ENCODE measurements around the gene RSL24D1. TPM values are rescaled to one million over a fixed set of nuclear protein-coding genes. Genes with fewer than 3 reads are reported as not detected.

Gene RSL24D1
- total and polyA plus RNA-seq, 9 of the 15 experiments (the other 6 are each of a cell fraction or from before 2014, with no cell fraction given), result 133 to 324 (median 223) TPM

DNA sequence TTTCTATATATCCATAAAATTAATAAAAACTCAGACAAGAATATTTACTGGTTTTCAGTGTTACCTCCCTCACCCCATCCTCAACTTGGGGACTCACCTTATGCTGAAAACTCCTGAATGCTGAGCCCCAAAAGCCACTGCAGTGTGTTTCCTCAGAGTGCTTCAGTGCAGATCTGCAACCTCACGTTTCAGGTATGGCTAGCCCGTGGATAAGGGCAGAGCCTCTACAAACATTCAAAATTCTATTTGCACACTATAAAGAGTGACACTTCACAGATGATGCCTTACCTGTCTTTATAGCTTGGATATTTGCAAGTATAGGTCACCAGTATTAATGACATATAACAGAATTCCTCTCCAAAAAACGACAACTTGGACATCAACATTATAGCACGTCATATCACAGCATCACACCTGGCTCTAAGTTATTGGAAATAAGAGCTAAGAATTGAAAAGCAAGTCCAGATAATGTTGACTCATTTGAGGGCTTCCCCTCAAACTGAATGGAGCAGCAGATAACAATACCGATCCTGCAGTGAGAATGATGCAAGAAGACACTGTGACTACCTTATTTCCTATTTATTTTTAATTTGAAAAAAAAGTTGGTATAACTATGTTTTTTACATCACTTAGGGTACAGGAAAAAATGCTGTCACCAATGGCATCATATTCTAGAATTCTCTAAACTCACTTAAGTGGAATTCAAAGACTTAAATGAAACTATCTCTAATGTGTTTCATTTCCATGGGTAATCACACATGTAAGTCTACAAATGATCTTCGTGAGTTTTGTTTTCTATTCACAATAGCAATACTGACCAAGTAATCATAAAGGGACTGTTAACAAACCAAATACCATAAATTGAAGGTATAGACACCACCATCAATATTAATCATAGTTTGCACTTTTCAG lies 40.7 kb upstream of the RSL24D1 start (continued):
- TF ChIP-seq, protein P1, sequence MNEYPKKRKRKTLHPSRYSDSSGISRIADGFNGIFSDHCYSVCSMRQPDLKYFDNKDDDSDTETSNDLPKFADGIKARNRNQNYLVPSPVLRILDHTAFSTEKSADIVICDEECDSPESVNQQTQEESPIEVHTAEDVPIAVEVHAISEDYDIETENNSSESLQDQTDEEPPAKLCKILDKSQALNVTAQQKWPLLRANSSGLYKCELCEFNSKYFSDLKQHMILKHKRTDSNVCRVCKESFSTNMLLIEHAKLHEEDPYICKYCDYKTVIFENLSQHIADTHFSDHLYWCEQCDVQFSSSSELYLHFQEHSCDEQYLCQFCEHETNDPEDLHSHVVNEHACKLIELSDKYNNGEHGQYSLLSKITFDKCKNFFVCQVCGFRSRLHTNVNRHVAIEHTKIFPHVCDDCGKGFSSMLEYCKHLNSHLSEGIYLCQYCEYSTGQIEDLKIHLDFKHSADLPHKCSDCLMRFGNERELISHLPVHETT (CRISPR knock-in tag; conservative IDR thresholded peaks at IDR 0.05 in 1 of 2, IDR thresholded peaks at IDR 0.05 in 1 of 2), result 0 out of 4 replicates have a peak, but pooled peaks of 1 of the 2 experiments have one; percentile 25
- TF ChIP-seq TEAD4 (IDR thresholded peaks at IDR 0.05; ENCODE audit: low read length) (peak; percentile 94), TEAD4 (CRISPR knock-in tag; IDR thresholded peaks at IDR 0.05; ENCODE audit: borderline replicate concordance) (no peak), NCOA1 (IDR thresholded peaks at IDR 0.05; ENCODE audit: low read depth) (peak; percentile 79; the same call in 1 of the 2 replicates), PHB2 (IDR thresholded peaks at IDR 0.05; ENCODE audit: low read depth) (peak; percentile 65; the same call in 1 of the 2 replicates), AFF1 (IDR thresholded peaks at IDR 0.05; ENCODE audit: low read depth in 1 of 2, partially characterized antibody in 2 of 2) (peak; percentile 42 to 79), CEBPB (tag; IDR thresholded peaks at IDR 0.05) (peak; percentile 95), TRIM24 (IDR thresholded peaks at IDR 0.05) (peak; percentile 83 to 86), MEIS2 (IDR thresholded peaks at IDR 0.05; ENCODE audit: partially characterized antibody) (peak; percentile 63), ZNF384 (IDR thresholded peaks at IDR 0.05; ENCODE audit: low read depth, low read length) (peak; percentile 33; the same call in 1 of the 2 replicates), ZEB2 (IDR thresholded peaks at IDR 0.05) (peak; percentile 95), RAD51 (IDR thresholded peaks at IDR 0.05; ENCODE audit: borderline replicate concordance, low read depth) (no peak), RCOR1 (IDR thresholded peaks at IDR 0.05; ENCODE audit: borderline replicate concordance in 1 of 2, low read depth in 2 of 2, low read length in 2 of 2) (peak in 1 of 2 experiments; percentile 54; a peak in 1 of 4 replicates), ZNF696 (CRISPR knock-in tag; conservative IDR thresholded peaks at IDR 0.05) (no peak), NFE2 (IDR thresholded peaks at IDR 0.05; ENCODE audit: low read depth) (peak; percentile 84), CBFA2T2 (conservative IDR thresholded peaks at IDR 0.05) (peak; percentile 90), TBL1XR1 (IDR thresholded peaks at IDR 0.05; ENCODE audit: low read length in 2 of 2) (peak in 1 of 2 experiments; percentile 84; a peak in 2 of 4 replicates), BCOR (IDR thresholded peaks at IDR 0.05) (0 out of 2 replicates have a peak, but pooled peaks have one; percentile 18), CREB1 (IDR thresholded peaks at IDR 0.05) (peak; percentile 82; the same call in 1 of the 2 replicates), CREB1 (CRISPR knock-in tag; IDR thresholded peaks at IDR 0.05) (no peak; the same call in 1 of the 2 replicates), SMARCA4 (IDR thresholded peaks at IDR 0.05) (peak; percentile 98), RHOXF2B (CRISPR knock-in tag; conservative IDR thresholded peaks at IDR 0.05) (no peak), TAF1 (IDR thresholded peaks at IDR 0.05; ENCODE audit: control insufficient read depth, extremely low read depth, insufficient read depth, low read length, severe bottlenecking) (peak; percentile 37)
- TF ChIP-seq, protein P2, sequence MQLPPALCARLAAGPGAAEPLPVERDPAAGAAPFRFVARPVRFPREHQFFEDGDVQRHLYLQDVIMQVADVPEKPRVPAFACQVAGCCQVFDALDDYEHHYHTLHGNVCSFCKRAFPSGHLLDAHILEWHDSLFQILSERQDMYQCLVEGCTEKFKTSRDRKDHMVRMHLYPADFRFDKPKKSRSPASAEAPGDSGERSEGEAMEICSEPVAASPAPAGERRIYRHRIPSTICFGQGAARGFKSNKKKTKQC (CRISPR knock-in tag; IDR thresholded peaks at IDR 0.05), result no peak

Measured in K562 (cell line).